ENCODE measurements around the gene PP2D1.
"Not testable (repeated sequence)": the region's sequence is repeated elsewhere in the genome, so short reads cannot be mapped to it uniquely, and the experiment has no call there.

Gene PP2D1

DNA sequence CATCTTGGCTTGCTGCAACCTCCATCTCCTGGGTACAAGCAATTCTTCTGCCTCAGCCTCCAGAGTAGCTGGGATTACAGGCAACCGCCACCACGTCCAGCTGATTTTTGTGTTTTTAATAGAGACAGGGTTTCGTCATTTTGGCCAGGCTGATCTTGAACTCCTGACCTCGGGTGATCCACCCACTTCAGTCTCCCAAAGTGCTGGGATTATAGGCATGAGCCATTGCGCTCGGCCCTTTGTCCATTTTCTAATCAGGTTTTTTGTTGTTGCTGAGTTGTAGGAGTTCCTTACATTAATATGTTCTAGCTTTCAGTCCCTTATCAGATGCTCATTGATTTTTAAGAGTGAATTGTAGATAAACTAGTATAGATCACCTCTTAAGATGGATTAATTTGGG, 44.9 kb downstream of the PP2D1 start:
- DNase-seq = no peak

DNA sequence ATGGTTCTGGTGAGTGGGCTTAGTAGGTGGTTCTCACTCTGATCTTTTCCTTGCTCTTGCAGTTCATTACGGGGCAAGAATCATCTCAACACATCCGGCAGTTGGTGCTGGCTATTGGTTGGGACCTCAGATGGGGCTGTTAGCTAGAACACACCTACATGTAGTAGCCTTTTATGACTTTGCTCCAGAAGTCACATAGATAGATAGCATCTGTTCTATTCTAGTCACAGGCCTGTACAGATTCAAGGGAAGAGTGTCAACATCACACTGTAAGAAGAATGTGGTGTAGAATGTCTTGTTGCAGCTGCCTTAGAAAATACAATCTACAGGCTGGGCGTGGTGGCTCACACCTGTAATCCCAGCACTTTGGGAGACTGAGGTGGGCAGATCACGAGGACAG, 50.1 kb downstream of the PP2D1 start:
- DNase-seq = no peak

DNA sequence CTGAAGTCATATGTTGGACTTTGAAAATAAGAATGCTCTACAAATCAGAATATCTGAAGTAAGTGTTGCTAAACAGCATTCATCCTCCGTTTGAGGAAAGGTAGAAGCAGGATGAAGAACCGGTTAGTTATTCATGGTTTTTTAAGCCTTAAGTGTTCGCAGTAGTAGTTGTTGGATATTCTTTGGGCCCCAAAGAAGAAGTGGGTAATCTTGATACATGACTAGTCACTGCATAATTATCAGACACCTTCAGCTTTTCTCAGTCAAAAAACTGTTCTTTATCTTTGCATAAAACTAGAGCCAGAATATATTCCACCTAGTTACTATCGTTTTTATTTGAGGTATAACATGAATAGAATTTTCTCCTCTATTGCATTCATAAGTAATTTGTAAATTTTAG, 51.4 kb downstream of the PP2D1 start:
- DNase-seq = no peak

DNA sequence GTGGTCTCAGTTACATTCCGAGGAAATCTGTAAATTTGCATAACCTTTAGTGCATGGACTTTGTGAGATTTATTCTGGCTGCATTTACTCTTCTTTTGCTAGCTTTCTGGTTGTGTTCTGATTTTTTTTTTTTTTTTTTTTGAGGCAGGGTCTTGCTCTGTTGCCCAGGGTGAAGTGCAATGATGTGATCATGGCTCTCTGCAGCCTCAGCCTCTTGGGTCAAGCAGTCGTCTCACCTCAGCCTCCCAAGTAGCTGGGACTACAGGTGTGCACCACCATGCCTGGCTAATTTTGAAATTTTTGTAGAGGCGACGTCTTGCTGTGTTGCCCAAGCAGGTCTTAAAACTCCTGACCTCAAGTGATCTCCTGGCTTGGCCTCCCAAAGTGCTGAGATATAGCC, 52.6 kb downstream of the PP2D1 start:
- DNase-seq = no peak

DNA sequence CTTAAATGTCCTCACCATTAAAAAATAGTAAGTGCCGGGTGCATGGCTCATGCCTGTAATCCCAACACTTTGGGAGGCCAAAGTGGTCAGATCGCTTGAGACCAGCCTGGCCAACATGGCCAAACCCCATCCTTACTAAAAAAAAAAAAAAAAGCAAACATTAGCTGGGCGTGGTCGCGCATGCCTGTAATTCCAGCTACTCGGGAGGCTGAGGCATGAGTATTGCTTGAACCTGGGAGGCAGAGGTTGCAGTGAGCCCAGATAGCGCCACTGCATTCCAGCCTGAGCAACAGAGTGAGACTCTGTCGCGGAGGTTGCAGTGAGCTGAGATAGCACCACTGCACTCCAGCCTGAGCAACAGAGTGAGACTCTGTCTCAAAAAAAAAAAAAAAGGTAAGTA, 54.7 kb downstream of the PP2D1 start:
- DNase-seq = not testable (repeated sequence)

DNA sequence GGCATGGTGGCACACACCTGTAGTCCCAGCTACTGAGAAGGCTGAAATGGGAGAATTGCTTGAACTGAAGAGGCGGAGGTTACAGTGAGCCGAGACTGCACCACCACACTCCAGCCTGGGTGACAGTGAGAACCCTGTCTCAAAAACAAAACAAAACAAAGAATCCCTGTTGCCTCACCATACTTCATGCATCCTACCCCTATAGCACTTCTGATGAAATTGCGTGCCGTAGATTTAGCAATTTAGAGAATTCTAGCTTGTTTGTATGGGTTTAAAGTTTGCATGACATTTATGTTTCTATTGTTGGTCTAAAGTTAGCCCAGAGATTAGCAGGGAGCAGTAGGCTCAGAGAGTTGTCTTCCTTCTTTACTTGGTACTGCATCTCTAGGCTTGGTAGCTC, 57.4 kb downstream of the PP2D1 start:
- no peak for DNase-seq

DNA sequence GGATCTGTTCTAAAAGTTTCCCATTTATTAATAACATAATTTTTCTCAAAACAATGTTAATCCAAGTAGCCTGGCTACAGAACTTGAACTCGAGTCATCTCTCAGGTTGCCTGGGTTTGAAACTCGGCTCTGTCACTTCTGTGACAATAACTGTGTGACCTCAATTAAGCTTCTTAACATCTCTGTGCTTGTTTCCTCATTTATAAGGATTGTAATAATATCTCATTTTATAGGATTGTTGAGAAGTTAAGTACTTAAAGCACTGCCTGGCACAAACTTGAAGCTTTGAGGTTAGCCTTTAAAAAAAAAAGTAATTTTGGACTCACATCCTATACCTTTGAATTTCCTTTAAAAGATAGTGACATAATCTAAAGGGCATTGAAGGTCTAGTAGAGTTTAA, 61.7 kb downstream of the PP2D1 start:
- no peak for DNase-seq

DNA sequence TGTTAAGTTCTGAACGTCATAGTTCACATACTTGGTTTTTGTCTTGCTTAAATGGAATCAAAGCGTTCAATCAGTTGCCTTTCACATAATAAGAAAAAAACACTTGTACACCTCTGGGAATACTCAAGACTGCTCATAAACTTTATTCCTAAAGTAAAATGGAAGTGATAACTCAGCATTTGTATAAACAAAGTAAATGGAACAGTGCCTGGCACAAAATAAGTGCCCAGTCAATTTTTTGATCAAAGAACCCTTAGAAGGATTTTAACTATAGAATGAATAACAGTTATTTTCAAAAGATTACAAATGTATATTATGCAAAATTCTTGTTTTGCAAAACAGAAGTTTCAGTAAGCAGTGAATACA, 63.9 kb downstream of the PP2D1 start:
- no peak for DNase-seq

DNA sequence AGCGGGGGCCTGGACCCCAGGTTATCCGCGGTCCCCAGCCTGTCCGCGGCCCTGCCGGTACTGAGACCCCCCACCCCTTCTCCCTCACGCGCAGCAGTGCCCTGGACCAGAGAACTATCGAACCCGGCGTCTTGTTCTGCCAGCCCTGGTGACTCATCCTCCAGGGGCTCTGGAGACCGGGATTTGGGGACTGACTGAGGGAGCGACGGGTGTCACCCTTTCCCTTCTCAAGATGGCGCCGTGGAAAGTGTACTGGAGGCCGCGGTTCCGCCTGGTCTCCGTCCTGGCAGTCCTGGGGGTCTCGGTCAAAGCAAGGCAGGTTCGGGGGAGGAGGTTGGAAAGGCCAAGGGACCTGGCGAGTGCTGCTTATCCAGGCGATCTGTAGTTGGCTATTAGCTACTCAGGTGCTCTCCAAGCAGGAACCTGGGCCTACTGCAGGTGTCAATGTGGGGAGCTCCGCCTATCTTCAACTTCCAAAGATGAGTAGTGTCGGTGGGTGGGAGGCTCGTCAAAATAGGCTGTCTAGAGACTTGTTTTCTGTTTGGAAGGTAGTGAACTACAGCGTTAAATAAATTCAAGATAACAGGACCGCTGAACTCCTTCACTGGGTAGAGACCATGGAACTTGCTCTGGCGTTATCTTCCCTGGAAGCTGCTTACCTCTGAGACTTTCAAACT, 64.4 kb downstream of the PP2D1 start:
- peak; percentile 50 for DNase-seq

DNA sequence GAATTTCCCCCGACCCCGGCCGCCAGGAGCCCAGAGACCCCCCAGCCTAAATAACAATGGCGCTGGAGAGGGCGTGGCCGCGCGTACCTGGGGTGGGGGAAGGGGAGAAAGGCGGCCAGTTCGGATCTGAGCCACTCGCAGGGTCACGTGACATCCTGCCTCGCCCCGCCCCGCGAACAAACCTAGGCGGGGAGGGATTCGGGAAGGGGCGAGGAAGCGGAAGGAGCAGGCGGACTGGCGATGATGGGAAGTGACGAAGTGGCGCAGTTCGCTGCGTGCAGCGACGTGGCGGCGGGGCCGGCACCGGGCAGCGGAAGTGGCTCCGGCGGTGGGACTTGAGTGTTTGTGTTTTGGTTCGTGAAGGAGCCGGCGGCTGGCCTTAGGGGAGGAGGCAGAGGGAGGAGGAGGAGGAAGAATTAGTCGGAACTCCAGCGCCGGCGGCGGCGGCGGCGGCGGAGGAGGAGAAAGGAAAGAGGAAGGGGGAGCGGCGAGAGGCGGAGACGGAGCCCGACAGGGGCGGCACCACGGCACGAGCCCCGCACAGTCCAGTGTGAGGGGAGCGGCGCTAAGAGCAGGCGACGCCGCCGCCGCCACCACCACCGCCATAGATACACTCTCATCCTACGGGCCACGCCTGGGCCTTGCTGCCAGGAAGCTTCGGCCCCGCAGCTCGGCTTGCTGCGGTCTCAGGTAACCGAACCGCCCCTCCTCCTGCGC, 65.1 kb downstream of the PP2D1 start, which contains the start of gene RAB5A:
Gene RAB5A (plus strand): TSS at position 266 of the 717 bp plus-strand sequence. CDS start 3,802 bp downstream, outside the sequence.
- DNase-seq = peak; percentile 97

DNA sequence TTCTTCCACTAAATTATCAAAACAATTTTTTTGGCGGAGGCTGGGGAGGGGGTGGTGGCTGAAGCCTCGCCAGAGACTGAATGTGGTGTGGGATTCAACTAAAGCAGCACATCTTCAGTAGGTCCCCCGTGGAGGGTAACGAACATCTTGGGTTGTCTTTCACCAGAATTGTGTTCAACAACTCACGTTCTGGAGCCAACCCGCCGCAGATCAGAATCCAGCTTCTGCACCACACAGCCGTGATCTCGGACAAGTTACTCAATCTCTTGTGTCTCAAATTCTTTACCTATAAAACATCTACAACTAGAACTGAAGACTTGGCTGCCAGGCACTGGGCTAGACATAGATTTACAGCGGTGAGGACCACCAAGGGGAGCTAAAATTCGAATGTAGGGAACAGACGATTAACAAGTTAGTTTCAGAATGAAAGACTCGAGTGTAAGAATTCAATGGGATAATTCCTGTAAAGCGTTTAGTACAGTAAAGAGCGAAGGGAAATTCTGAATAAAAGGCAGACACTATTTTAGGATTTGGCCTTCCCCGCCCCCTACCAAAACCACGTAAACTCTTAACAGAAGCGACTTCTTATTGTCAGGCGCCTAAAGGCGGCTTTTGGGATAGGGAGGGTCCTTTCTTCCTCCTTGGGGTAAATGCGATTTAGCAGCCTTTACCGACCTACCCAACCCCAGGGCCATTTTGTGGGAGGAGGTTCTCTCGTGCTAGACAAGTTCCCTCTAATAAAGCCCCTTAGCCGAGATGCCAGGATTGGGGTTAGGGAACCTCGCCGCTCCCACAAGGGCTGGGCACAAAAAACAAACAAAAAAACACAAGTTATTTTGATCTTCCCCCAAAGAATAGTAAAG, 65.9 kb downstream of the PP2D1 start:
- DNase-seq = no peak

DNA sequence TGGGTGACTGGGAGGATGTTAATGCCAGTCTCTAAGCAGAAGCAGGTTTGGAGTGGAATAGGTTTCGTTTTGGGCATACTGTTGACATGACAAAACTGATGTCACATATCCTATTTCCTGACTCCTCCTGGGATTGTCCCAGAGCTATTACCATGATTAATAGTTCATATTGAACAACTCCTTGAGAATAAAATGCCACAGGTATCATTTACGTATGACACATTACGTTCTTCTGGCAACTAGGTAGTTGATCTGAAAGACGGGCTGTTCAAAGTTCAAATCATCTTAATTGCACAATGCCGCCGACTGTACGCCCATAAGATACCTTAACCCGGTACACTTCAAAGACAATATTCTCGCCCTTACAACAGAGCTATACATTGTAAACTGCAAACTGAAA, 66.5 kb downstream of the PP2D1 start:
- DNase-seq = no peak

DNA sequence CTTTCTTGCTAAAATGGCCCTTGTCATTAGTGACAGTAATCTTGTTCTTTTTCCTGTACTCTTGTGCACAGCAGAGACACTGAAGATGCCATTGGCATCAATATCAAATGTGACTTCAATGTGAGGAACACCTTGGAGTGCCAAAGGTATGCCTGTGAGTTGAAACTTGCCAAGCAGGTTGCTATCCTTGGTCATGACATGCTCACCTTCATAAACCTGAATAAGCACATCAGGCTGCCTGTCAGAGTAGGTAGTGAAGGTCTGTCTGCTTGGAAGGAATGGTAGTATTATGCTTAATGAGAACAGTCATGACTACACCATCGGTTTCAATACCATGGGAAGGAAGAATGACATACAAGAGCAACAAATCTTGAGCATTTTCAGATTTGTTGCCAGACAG, 71.4 kb downstream of the PP2D1 start:
- DNase-seq = no peak

DNA sequence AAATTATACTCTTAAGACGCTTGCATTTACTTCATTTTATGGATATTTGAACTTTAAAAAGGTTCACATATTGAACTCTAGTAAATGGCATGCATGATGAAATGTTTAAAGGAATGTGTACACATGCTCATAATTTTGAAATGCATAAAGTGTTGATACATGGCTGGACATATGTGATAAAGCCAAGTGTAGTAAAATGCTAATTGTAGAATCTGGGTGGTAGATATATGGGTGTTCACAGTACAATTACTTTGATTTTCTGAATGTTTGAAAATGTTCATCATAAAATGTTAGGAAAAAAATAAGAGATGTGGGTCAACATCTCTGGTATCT, 73.8 kb downstream of the PP2D1 start:
- no peak for DNase-seq

DNA sequence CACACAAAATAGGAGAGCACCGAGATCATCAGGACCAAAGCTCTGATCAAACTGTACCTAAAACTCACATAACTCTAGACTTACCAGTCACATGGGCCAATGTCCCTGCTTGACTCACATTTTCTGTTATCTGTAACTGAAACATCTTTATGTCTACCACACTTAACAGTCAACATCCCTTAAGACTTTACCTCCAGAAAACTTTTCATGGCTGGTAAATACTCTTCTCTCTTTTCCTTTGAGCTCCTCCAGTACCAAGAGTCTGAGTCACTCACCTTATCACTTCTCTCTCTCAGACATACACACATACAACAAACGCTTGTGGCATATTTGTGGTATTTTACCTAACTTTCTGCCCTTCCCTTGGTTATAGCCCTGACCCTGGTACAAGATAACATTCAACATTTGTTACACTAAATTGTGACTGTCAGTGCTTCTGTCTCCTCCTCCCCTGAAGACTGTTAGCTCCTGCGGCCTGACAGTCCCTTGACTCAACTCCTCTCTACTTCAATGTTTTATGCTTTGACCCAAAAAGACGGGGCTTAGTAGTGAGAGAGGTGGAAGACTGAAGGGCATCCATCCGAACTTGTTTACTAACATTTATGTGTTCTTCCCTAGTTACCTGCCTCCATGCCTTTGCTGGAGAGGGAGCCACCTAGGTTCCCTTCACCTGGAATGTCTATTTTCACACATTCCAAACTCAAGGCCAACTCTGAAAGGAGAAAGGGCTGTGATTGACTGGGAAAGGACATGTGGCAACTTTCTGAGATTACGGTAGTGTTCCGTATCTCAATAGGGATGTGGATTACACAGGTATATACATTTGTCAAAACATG, 74.4 kb downstream of the PP2D1 start:
- DNase-seq = no peak

All from activated naive CD4-positive, alpha-beta T cell treated with anti-CD3 and anti-CD28 coated beads, Interleukin-2, amount 50 U/mL, for 16 hours (primary cell).